ENCODE measurements around the gene TYMP.

The TYMP gene

DNA sequence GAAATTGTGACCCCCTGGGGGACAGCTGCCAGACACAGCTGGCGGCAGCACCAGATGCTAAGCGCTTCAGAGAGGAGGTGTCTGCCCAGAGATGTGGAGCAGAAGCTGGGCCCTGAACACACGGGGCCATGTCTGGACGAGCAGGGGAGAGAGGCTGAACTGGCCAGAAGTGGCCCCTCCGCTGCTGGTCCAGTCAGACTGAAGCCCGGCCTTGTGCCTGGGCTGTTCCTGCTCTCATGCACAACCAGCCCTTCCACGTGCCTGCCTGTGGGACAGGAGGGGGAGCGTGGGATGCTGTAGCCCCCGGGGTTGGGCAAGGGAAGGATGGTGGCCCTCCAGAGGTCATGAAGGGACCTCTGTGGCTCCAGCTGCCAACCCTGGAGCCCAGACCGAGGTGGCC is 46.7 kb downstream of the TYMP start:
- no peak overlapping the region for H3K4me3 ChIP-seq (ENCODE audit: low read depth in 1 of 2, low read length in 2 of 2)
- no peak overlapping the region for H3K9ac ChIP-seq (ENCODE audit: low read length)
- no peaks in the 10 kb centered on the region for H3K4me1 ChIP-seq (ENCODE audit: insufficient read depth, low read length)
- no peak overlapping the region for H3K27ac ChIP-seq (ENCODE audit: low read depth, low read length)
- H3K36me3 ChIP-seq (ENCODE audit: insufficient read depth, low read length): no peaks in the 10 kb centered on the region
- H3K9me3 ChIP-seq (ENCODE audit: low read length): no peaks in the 10 kb centered on the region
- peaks cover 11 to 47% of the 10 kb centered on the region in 2 donors for H3K27me3 ChIP-seq (ENCODE audit: control insufficient read depth in 1 of 2, insufficient read depth in 2 of 2, low read length in 2 of 2)

- Histone ChIP-seq H3K9me3 (ENCODE audit: low read length) (no peaks in the 10 kb centered on the region), H3K4me1 (ENCODE audit: insufficient read depth, low read length) (no peaks in the 10 kb centered on the region), H3K27ac (ENCODE audit: low read depth, low read length) (no peak overlapping the region), H3K36me3 (ENCODE audit: insufficient read depth, low read length) (no peaks in the 10 kb centered on the region), H3K27me3 (ENCODE audit: control insufficient read depth in 1 of 2, insufficient read depth in 2 of 2, low read length in 2 of 2) (peaks cover 11 to 47% of the 10 kb centered on the region in 2 donors), H3K9ac (ENCODE audit: low read length) (no peak overlapping the region), H3K4me3 (ENCODE audit: low read depth in 1 of 2, low read length in 2 of 2) (no peak overlapping the region)
Measured at GRCh38 chr22:50482107-50483074, 47.4 kb downstream of the TYMP start.

DNA sequence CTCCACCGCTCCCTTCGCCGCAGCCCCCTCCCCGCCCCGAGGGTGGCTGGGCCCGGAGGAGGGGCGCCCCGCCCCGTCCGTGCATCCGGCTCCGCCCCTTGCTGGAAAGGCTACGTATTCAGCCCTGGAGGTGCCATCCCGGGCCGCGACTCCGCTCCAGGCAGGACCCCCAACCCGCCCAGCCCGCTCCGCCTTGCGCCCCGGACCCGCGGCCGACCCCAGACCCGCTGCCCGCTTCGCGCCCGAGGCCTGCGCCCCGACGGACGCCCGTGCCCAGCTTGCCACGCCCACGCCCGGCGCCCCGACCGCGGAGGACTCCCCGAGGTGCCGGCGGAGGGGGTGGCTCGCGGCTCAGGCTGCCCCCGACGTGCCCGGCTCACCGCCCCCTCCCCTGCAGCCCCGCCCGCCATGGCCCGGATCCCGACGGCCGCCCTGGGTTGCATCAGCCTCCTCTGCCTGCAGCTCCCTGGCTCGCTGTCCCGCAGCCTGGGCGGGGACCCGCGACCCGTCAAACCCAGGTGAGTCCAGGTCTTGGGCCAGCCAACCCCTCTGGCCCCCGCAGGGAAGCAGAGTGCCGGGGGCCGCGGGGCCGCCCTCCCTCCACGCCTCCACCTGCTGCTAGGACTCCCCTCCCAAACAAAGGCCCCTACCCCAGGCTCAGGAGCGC is 48.2 kb downstream of the TYMP start, which contains the start of gene ADM2:
ADM2 (plus strand) TSS at position 104 of the 667 bp plus-strand sequence; CDS start at position 409, 305 bp downstream.
- Histone ChIP-seq H3K4me3 (ENCODE audit: low read depth in 1 of 2, low read length in 2 of 2) (no peak within 1 kb of the TSS), H3K36me3 (ENCODE audit: insufficient read depth, low read length) (no peaks in the 10 kb centered on the region), H3K9ac (ENCODE audit: low read length) (no peak within 1 kb of the TSS), H3K9me3 (ENCODE audit: low read length) (no peaks in the 10 kb centered on the region), H3K4me1 (ENCODE audit: insufficient read depth, low read length) (no peaks in the 10 kb centered on the region), H3K27me3 (ENCODE audit: control insufficient read depth in 1 of 2, insufficient read depth in 2 of 2, low read length in 2 of 2) (peaks cover 11 to 47% of the 10 kb centered on the region in 2 donors), H3K27ac (ENCODE audit: low read depth, low read length) (no peak within 1 kb of the TSS)

DNA sequence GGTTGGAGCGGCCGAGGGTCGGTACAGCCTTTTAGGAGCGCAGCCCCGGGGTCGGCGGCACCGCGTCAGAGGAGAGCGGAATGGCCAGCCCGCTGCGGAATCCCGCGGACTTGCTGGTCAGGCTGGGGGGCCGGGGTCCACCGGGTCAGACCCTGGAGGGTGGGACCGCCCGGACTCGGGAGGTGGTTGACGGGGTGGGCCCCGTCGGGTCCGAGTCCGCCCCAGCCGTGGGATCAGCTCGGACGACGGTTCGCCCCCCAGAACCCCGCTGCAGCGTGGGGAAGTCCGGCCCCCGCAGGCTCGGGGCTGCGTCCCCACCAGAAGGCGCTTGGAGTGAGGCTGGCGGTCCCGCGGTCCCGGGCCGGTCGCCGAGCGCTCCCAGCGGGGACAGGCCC is 48.8 kb downstream of the TYMP start:
- Histone ChIP-seq H3K27me3 (ENCODE audit: control insufficient read depth in 1 of 2, insufficient read depth in 2 of 2, low read length in 2 of 2) (peaks cover 11 to 47% of the 10 kb centered on the region in 2 donors), H3K4me1 (ENCODE audit: insufficient read depth, low read length) (no peaks in the 10 kb centered on the region), H3K36me3 (ENCODE audit: insufficient read depth, low read length) (no peaks in the 10 kb centered on the region), H3K4me3 (ENCODE audit: low read depth in 1 of 2, low read length in 2 of 2) (no peak overlapping the region), H3K9ac (ENCODE audit: low read length) (no peak overlapping the region), H3K9me3 (ENCODE audit: low read length) (no peaks in the 10 kb centered on the region), H3K27ac (ENCODE audit: low read depth, low read length) (no peak overlapping the region)

DNA sequence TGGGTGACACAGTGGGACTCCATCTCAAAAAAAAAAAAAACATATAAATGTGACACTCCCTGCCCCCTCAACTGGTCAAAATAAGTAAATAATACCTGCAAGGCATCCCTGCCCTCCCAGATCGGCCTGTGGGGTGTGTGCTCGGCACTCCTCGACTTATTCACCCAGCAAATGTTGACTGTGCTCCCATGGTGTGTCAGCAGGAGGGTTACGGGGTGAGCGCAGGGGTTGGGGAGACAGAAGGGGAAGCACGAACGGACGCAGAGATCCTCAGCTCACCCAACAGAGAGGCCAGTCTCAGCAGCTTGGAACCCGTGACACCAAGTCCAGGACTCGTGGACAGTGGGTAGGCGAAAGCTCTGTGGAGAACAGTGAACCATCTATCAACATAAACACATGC is 50.1 kb downstream of the TYMP start:
- H3K4me1 ChIP-seq (ENCODE audit: insufficient read depth, low read length): peaks cover 6% of the 10 kb centered on the region
- no peak overlapping the region for H3K4me3 ChIP-seq (ENCODE audit: low read depth in 1 of 2, low read length in 2 of 2)
- no peaks in the 10 kb centered on the region for H3K36me3 ChIP-seq (ENCODE audit: insufficient read depth, low read length)
- H3K27me3 ChIP-seq (ENCODE audit: control insufficient read depth in 1 of 2, insufficient read depth in 2 of 2, low read length in 2 of 2): peaks cover 11 to 47% of the 10 kb centered on the region in 2 donors
- no peak overlapping the region for H3K9ac ChIP-seq (ENCODE audit: low read length)
- H3K27ac ChIP-seq (ENCODE audit: low read depth, low read length): no peak overlapping the region
- no peaks in the 10 kb centered on the region for H3K9me3 ChIP-seq (ENCODE audit: low read length)

DNA sequence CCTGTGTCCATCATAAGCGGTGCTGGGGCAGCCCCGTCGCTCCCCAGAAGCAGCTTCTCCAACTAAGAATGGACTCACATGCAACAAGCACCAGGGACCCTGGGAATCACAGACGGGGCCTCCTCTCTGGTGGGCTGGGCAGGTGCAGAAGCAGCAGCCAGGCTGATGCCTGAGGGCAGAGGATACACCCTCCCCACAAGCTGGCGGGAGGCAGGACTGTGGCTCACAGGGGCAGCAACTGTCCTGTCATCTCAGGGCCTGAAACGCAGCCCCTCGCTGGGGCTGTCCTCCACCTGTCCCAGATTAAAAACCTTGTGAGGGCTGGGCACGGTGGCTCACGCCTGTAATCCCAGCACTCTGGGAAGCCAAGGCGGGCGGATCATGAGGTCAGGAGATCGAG is 51.9 kb downstream of the TYMP start:
- no peaks in the 10 kb centered on the region for H3K36me3 ChIP-seq (ENCODE audit: insufficient read depth, low read length)
- peaks cover 11 to 32% of the 10 kb centered on the region in 2 donors for H3K27me3 ChIP-seq (ENCODE audit: control insufficient read depth in 1 of 2, insufficient read depth in 2 of 2, low read length in 2 of 2)
- H3K9me3 ChIP-seq (ENCODE audit: low read length): no peaks in the 10 kb centered on the region
- H3K27ac ChIP-seq (ENCODE audit: low read depth, low read length): no peak overlapping the region
- H3K9ac ChIP-seq (ENCODE audit: low read length): no peak overlapping the region
- H3K4me3 ChIP-seq (ENCODE audit: low read depth in 1 of 2, low read length in 2 of 2): no peak overlapping the region
- H3K4me1 ChIP-seq (ENCODE audit: insufficient read depth, low read length): peaks cover 15% of the 10 kb centered on the region

DNA sequence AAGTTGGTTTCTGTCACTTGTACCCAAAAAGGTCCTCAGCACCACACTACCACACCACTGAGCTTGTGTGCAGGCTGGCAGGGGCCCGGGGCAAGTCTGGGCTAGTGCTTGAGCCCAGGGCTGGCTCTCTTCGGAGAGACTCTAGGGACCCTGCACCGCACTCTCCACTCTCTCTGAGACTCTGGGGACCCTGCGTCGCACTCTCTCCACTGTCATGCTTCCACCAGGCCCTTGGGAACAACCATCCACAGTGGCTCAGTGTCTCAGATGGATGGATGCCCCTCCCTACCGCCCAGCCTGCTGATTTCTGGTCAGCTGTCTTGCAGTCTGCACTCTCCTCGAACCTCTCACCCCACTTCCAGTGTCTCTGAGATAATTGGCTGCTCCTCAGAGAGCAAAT is 52.9 kb downstream of the TYMP start:
- Histone ChIP-seq H3K9me3 (ENCODE audit: low read length) (no peaks in the 10 kb centered on the region), H3K4me1 (ENCODE audit: insufficient read depth, low read length) (peaks cover 24% of the 10 kb centered on the region), H3K36me3 (ENCODE audit: insufficient read depth, low read length) (no peaks in the 10 kb centered on the region), H3K9ac (ENCODE audit: low read length) (no peak overlapping the region), H3K27ac (ENCODE audit: low read depth, low read length) (no peak overlapping the region), H3K4me3 (ENCODE audit: low read depth in 1 of 2, low read length in 2 of 2) (no peak overlapping the region), H3K27me3 (ENCODE audit: control insufficient read depth in 1 of 2, insufficient read depth in 2 of 2, low read length in 2 of 2) (peaks cover 11 to 22% of the 10 kb centered on the region in 2 donors)
